Chondrocyte (in vitro differentiated cells): Measurements from ENCODE around the gene KCNH5. TPM values are rescaled to one million over a fixed set of nuclear protein-coding genes. Genes with fewer than 3 reads are reported as not detected.

Experiments used
- DNase-seq: peaks from one replicate; pipeline ENCODE4 v3.0.0; 2021; ENCODE audit warnings: mixed read lengths, low spot score
- H3K27ac Mint-ChIP-seq: one replicate; pipeline ENCODE4 v1.8.0; 2021; ENCODE audit warnings: mild to moderate bottlenecking, moderate library complexity, mixed read lengths; ENCODE audit not compliant: unreplicated experiment
- H3K27me3 Mint-ChIP-seq: 2 replicates; pipeline ENCODE4 v1.8.0; 2021; ENCODE audit warnings: low read depth, mixed read lengths
- H3K36me3 Mint-ChIP-seq: 2 replicates; pipeline ENCODE4 v1.8.0; 2021; ENCODE audit warnings: low read depth, mixed read lengths
- H3K4me1 Mint-ChIP-seq: 2 replicates; pipeline ENCODE4 v1.8.0; 2021; ENCODE audit warnings: low read depth, mild to moderate bottlenecking, mixed read lengths
- H3K4me3 Mint-ChIP-seq: one replicate; pipeline ENCODE4 v1.8.0; 2021; ENCODE audit warnings: mild to moderate bottlenecking, moderate library complexity, mixed read lengths; ENCODE audit not compliant: unreplicated experiment
- H3K9me3 Mint-ChIP-seq: 2 replicates; pipeline ENCODE4 v1.8.0; 2021; ENCODE audit warnings: low read depth, mixed read lengths
- total RNA-seq: library from RNA; stranded (reverse); gene quantifications from 3 replicates; pipeline ENCODE4 v1.2.1, GENCODE V29; 2021
- TF ChIP-seq, protein P1 (sequence below): fragments of 200-600 bp; sonication (generic); IDR thresholded peaks from 2 replicates; pipeline ENCODE4 v1.5.0; 2021; ENCODE audit warnings: antibody characterized with exemption, mild to moderate bottlenecking, moderate library complexity

The KCNH5 gene
- total RNA-seq, 1 donor from 2014 or later: not detected

DNA sequence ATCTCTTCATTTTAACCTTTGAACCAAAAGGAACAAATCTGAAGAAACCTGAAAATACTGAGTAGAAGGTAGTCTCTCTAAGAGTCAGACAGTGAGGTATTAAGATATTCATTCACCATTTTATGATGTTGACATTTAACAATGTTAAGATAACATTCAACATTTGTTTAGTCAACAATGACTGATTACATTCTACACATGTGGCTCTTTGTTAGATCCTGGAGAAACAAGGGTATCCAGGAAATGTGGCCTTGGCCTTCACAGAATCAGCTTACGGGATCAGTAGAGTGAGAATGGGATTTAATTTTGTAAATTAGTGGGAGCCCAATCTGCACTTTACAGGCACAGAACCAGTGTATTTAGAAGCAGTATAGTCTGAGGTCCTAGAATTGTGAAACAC lies 355.5 kb downstream of the KCNH5 start:
- Mint-ChIP-seq H3K27me3 (no peaks in the 10 kb centered on the region), H3K4me3 (no peak overlapping the region), H3K4me1 (peaks cover 6% of the 10 kb centered on the region), H3K9me3 (peaks cover 16% of the 10 kb centered on the region), H3K36me3 (no peaks in the 10 kb centered on the region), H3K27ac (no peak overlapping the region)
- no peak for DNase-seq
- TF ChIP-seq, protein P1, sequence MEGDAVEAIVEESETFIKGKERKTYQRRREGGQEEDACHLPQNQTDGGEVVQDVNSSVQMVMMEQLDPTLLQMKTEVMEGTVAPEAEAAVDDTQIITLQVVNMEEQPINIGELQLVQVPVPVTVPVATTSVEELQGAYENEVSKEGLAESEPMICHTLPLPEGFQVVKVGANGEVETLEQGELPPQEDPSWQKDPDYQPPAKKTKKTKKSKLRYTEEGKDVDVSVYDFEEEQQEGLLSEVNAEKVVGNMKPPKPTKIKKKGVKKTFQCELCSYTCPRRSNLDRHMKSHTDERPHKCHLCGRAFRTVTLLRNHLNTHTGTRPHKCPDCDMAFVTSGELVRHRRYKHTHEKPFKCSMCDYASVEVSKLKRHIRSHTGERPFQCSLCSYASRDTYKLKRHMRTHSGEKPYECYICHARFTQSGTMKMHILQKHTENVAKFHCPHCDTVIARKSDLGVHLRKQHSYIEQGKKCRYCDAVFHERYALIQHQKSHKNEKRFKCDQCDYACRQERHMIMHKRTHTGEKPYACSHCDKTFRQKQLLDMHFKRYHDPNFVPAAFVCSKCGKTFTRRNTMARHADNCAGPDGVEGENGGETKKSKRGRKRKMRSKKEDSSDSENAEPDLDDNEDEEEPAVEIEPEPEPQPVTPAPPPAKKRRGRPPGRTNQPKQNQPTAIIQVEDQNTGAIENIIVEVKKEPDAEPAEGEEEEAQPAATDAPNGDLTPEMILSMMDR: no peak

DNA sequence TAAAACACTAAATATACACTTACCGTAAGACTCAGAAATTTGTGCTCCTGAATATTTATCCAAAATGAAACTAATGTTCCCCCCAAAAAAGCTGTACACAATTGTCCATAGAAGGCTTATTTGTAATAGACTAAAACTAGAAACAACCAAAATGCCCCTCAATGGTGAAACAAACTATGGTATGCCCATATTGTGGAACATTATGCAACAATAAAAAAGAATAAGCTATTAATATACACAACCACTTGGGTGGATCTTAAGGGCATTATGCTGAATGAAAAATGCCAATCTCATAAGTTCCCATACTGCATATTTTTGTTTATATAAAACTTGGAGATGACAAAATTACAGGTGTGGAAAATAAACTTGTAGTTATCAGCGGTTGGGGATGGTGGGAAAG lies 357.4 kb downstream of the KCNH5 start:
- TF ChIP-seq, protein P1: no peak
- Mint-ChIP-seq H3K4me1 (peaks cover 6% of the 10 kb centered on the region), H3K36me3 (no peaks in the 10 kb centered on the region), H3K27ac (no peak overlapping the region), H3K9me3 (peaks cover 16% of the 10 kb centered on the region), H3K4me3 (no peak overlapping the region), H3K27me3 (peaks cover 2% of the 10 kb centered on the region)
- DNase-seq: no peak

DNA sequence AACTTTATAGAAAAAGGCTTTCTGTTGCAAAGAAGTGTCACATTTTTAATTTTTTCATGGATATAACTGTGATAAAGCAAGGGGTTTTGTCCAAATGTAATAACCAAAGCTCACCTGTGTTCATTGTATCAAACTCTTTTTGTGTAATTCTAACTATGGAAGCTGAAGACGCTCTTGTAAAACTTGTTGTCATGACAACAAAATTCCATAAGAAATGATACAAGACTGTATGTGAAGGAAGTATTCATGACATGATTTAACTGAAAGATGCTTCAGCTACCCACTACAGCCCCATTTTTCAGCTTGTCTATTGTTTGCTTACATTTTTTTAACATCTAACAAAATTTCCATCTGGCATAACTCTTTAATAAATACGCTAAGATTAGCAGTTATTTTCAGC lies 360.9 kb downstream of the KCNH5 start:
- Mint-ChIP-seq H3K27ac (no peak overlapping the region), H3K9me3 (peaks cover 16% of the 10 kb centered on the region), H3K4me1 (no peaks in the 10 kb centered on the region), H3K4me3 (no peak overlapping the region), H3K36me3 (no peaks in the 10 kb centered on the region), H3K27me3 (peaks cover 2% of the 10 kb centered on the region)
- no peak for DNase-seq
- TF ChIP-seq, protein P1: no peak

DNA sequence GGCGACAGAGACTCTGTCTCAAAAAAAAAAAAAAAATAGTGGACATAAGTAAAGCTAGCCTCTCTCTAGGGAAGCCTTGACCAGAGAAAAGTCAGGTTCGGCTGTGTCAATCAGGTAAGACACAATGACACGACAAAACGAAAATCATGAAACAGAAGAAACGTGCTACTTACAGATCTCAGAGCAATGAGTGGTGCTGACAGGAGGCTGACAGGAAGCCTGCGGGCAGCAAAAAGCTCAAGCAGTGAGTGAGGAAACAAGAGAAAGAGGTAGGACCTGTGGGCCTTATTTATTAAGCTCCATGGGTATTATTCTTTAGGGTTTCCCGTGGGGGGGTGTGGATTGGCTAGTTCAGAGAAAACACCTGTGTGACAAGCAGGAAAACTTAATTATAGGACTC lies 363.1 kb downstream of the KCNH5 start:
- Mint-ChIP-seq H3K9me3 (peaks cover 3% of the 10 kb centered on the region), H3K4me1 (no peaks in the 10 kb centered on the region), H3K36me3 (no peaks in the 10 kb centered on the region), H3K27ac (no peak overlapping the region), H3K4me3 (no peak overlapping the region), H3K27me3 (peaks cover 2% of the 10 kb centered on the region)
- no peak for DNase-seq
- TF ChIP-seq, protein P1: no peak

DNA sequence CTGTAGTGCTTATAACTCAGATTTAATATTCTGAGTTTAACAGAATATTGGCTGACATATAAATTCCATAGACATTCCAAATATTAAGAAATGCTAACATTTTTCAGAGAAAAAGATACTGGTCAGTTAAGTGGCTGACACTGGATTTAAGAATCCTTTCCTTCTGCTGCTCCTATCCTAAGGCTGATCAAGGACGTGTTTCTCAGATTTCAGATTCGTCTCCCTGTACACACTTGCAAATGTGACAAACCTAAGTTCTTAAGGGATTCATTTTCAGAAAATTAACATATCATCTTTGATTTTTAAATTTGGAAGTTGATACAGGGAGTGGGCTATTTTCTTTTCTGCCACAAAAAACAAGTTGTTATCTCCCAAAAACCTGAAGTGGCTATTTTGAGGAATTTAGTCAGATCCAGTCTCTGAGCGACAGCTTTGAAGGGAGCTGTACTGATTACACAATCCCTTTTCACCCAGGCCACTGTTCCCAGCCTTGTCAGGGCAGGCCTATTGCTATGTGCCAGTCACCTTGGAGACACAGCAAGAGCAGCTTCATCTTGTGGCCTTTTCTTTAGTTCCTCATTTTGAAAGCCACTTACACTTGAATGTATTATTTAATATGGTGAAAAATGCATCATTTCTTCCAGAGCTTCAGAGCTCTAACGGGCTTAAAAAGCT lies 370.6 kb downstream of the KCNH5 start:
- Mint-ChIP-seq H3K4me3 (no peak overlapping the region), H3K4me1 (no peaks in the 10 kb centered on the region), H3K9me3 (no peaks in the 10 kb centered on the region), H3K27me3 (peaks cover 11% of the 10 kb centered on the region), H3K36me3 (no peaks in the 10 kb centered on the region), H3K27ac (no peak overlapping the region)
- TF ChIP-seq, protein P1: no peak
- DNase-seq: no peak
